ENCODE measurements around the gene SLC46A3.

DNA sequence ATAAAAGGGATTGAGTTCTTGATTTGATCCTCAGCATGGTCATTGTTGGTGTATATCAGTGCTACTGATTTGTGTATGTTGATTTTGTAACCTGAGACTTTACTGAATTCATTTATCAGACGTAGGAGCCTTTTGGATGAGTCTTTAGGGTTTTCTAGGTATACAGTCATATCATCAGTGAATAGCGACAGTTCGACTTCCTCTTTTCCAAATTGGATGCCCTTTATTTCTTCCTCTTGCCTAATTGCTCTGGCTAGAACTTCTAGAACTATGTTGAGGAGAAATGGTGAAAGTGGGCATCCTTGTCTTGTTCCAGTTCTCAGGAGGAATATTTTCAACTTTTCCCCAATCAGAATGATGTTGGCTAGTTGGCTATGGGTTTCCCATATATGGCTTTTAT, 32.9 kb downstream of the SLC46A3 start:
- TF ChIP-seq CTCF (IDR thresholded peaks at IDR 0.05; ENCODE audit: insufficient read depth, low read depth, low read length) (no peak), EZH2 (IDR thresholded peaks at IDR 0.05; ENCODE audit: insufficient read depth, low read length) (no peak)
